Neuron (in vitro differentiated cells): ENCODE data around the gene PTPRR.

Source experiments
- H2AFZ ChIP-seq: one replicate; pipeline ENCODE4 v1.6.1; 2013; ENCODE audit warnings: low read depth, mild to moderate bottlenecking, inconsistent platforms, low read length, moderate library complexity
- H3K27me3 ChIP-seq: one replicate; pipeline ENCODE4 v1.6.1; 2013; ENCODE audit warnings: low read length; ENCODE audit not compliant: insufficient read depth
- H3K36me3 ChIP-seq: one replicate; pipeline ENCODE4 v1.6.1; 2013; ENCODE audit warnings: low read length; ENCODE audit not compliant: insufficient read depth
- H3K4me1 ChIP-seq: one replicate; pipeline ENCODE4 v1.6.1; 2013; ENCODE audit warnings: low read length; ENCODE audit not compliant: insufficient read depth
- H3K4me3 ChIP-seq: 2 replicates; pipeline ENCODE4 v1.5.1; 2013; ENCODE audit warnings: mild to moderate bottlenecking, low read length, moderate library complexity
- H3K9me3 ChIP-seq: one replicate; pipeline ENCODE4 v1.6.1; 2013; ENCODE audit warnings: low read length

The PTPRR gene

DNA sequence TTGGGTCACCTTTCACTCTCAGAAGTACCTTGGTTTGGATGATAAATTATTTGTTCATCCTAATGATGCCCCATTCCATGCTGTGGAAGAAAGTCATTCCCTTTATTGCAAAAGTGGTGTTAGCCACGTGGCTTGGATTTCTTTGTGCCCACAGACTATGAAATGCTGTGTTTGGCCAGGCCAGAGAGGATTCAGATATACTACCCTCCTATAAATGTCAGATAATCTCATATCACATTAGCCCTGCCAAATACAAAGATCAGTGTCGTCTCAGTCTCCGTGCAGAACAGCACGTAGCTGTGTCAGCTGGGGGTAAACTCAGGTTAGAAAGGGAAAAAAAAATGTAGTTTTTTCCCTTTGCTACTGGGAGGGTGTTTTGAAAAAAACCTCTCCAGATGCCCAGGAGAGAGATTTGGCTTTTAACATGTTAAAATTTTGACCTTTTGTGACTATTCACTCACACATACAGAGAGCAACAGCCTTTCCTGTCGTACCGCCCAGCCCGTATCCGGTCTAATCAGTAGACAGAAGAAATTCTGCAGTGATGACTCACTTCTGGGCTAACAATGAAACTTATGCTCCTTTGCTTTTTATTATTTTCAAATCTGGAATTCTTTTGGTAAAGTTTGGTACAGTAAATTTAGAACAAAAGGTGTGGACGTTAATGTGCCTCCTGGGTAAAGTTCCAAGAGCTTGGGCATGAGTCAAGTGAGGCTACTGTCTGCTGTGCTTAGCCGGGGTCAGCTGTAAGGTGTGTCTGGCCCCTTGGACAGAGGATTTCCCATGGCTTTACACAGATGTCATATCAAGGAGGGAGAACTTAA, 274.8 kb downstream of the PTPRR start:
- H3K27me3 ChIP-seq = no peaks in the 10 kb centered on the region
- H3K36me3 ChIP-seq = no peaks in the 10 kb centered on the region
- H2AFZ ChIP-seq = peak overlapping the region; percentile 89
- H3K4me1 ChIP-seq = peaks cover 10% of the 10 kb centered on the region
- peak overlapping the region; percentile 36 for H3K4me3 ChIP-seq
- no peaks in the 10 kb centered on the region for H3K9me3 ChIP-seq

DNA sequence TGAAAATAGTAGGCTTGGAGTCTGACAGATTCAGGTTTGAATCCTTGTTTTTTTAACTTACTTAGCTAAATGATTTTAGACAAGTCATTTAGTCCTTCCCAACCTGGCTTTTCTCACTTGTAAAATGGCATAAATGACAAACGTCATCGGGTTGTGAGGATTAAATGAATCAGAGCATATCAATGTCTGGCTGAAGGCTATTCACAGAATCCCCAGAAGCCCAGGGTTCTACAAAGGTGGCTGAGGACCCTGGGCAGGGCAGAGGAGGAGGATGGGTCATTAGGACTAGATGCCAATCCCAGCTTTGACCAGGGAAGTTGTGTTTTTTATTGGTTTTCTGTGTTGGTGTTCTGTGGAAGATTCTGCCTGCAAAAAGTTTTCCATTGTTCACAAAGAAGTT, 275.7 kb downstream of the PTPRR start:
- no peaks in the 10 kb centered on the region for H3K27me3 ChIP-seq
- H2AFZ ChIP-seq = no peak overlapping the region
- H3K4me1 ChIP-seq = peaks cover 10% of the 10 kb centered on the region
- no peak overlapping the region for H3K4me3 ChIP-seq
- H3K36me3 ChIP-seq = no peaks in the 10 kb centered on the region
- H3K9me3 ChIP-seq = no peaks in the 10 kb centered on the region

DNA sequence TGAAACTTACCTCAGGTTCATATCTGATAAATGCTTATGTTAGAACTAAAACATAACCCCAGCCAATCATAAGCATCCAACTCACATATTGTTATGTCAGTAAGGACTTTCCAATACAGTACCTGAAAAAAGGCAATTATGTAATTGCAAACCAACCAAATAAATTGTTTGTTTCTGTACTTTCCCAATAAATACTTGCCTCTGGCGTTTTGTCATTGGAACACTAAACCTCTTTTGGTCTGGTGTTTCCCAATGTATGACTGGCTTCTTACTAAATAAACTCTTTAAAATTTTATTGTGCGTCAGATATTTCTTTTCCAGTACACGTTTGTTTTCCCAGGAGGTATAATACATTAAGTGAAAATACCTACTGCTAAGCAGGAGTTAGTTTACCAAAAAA, 276.6 kb downstream of the PTPRR start:
- no peaks in the 10 kb centered on the region for H3K27me3 ChIP-seq

DNA sequence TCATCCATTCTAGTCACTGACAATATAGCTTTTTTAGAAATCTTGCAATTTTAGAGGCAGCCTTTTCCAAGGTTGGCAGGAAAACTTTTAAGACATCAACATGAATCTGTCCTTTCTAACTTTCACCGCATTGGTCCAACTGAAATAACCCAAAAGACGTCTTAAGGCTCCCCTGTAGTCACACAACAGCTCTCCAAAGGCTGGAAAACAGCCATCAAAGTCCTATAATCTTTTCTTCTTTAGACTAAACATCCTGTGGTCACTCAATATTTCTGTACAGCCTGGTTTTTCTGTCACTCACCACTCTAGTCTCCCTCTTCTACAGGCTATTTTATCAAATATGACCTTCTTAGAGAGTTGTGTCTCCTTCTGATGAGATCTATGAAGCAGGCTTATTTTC, 278.8 kb downstream of the PTPRR start:
- H3K36me3 ChIP-seq = no peaks in the 10 kb centered on the region
- peaks cover 10% of the 10 kb centered on the region for H3K4me1 ChIP-seq
- no peak overlapping the region for H3K4me3 ChIP-seq
- no peaks in the 10 kb centered on the region for H3K27me3 ChIP-seq
- no peaks in the 10 kb centered on the region for H3K9me3 ChIP-seq
- no peak overlapping the region for H2AFZ ChIP-seq

More for the DNA sequence above, 276.6 kb downstream of the PTPRR start:
- no peak overlapping the region for H3K4me3 ChIP-seq
- H3K9me3 ChIP-seq = no peaks in the 10 kb centered on the region
- H3K4me1 ChIP-seq = peaks cover 10% of the 10 kb centered on the region
- H3K36me3 ChIP-seq = no peaks in the 10 kb centered on the region
- H2AFZ ChIP-seq = no peak overlapping the region

DNA sequence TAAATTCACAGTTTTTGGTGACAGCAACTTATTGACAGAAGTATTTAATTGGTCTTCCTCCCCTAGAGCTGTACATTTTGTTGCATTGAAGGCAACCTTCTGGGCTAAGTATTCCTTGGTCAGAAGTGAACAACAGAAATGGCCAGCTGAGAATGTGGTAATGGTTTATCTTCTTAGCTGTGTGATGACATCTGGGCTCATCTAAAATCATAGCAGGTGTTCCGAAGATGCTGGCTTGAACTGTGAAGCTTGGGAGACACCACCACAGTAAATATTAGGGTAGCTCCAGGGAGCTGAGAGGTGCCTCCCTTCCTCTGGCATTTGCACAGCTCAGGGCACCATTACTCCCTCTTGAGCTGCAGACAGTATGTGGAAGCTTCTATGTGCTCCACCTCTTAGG, 279.6 kb downstream of the PTPRR start:
- Histone ChIP-seq H3K4me3 (no peak overlapping the region), H3K4me1 (peaks cover 3% of the 10 kb centered on the region), H3K36me3 (no peaks in the 10 kb centered on the region), H3K27me3 (no peaks in the 10 kb centered on the region), H3K9me3 (no peaks in the 10 kb centered on the region), H2AFZ (no peak overlapping the region)

DNA sequence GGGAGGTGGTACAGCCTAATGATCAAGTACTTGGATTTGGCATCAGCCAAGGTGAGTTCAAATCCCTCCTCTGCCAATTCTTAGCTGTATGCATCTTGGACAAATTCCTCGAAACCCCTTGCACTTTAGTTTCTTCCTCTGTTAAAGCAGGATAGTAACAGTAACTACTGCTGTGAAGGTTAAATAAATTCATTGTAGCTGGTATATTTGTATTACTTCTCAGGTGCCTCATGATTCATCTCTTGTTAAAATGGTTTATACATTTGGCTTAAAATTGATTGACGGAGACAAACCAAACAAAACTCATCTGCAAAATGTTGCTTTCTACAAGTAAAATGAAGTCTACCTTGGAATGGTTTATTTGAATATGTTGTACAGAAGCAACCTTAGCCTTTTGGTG, 281.0 kb downstream of the PTPRR start:
- Histone ChIP-seq H3K4me1 (no peaks in the 10 kb centered on the region), H3K9me3 (no peaks in the 10 kb centered on the region), H2AFZ (no peak overlapping the region), H3K4me3 (no peak overlapping the region), H3K36me3 (no peaks in the 10 kb centered on the region), H3K27me3 (no peaks in the 10 kb centered on the region)

DNA sequence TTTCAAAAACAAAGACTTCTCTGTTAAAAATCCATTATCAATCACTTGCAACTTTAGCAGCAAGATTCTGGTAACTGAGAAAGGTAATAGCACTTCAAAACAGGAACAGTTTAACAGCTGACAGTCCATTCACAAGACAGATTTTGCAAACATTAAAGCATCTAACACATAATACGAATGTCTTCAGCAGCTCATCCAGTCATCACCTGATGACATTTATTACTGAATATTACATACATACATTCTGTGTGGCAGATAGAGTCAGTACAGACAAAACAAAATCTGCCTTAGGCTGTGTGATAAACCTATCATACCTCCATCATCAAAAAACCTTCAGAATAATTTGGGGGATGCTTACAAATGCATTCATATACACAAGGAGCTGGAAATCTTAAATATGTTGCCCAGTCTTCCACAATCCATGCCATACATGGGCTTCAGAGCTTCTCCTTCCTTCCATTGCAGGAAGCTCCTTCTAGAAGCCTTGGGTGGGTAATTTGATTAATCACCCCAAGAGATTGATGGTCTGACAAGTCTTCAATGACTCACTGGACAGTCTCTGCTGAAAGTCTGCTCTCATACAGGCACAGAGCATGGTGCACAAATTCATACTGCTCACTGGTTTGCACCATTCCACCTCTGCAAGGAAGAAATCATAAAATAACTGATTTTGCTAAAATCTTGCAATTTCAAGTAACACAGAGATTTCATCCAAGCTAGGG, 281.7 kb downstream of the PTPRR start:
- H3K4me1 ChIP-seq = no peaks in the 10 kb centered on the region
- H3K9me3 ChIP-seq = no peaks in the 10 kb centered on the region
- no peaks in the 10 kb centered on the region for H3K27me3 ChIP-seq
- H2AFZ ChIP-seq = no peak overlapping the region
- no peak overlapping the region for H3K4me3 ChIP-seq
- no peaks in the 10 kb centered on the region for H3K36me3 ChIP-seq

DNA sequence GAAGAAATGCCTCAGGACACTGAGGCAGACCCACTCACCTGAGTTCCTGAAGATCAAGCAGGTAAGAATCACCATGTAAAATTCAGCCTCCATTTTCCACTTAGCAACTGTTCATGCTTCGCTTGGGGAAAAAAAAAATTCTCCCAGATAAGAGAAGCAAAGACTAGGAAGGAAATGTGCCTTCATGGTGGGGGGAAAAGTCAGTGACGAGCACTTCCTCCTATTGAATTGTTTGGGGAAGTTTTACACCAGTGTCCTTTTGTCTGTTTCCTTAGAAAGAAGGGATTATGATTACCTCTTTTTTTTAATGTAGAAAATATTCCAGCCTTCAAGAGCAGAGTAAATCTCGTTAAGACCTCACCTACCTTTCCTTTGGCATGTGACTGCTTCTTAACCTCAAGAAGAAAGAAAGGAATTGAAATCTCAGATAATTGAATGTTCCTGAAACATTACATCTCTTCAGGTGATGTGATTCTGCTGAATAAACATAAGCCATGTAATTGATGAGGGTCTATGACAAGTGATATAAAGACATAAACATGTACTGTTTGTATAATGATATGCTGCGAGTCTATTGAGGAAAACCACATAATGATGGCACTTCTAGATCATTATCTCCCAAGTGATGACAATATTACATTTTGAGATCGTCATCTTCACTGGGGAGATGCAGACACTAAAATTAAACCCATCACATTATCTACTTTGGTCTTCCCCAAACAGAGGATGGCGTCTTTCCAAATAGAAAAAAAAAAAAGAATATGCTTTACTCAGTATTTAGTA, 283.0 kb downstream of the PTPRR start, which contains the start of gene PTPRB:
Gene PTPRB (minus strand): TSS at position 127 of the 783 bp plus-strand sequence. CDS start 34 bp downstream, at position 93.
- Histone ChIP-seq H2AFZ (no peak within 1 kb of the TSS), H3K27me3 (no peaks in the 10 kb centered on the region), H3K4me3 (no peak within 1 kb of the TSS), H3K4me1 (no peaks in the 10 kb centered on the region), H3K9me3 (no peaks in the 10 kb centered on the region), H3K36me3 (no peaks in the 10 kb centered on the region)

DNA sequence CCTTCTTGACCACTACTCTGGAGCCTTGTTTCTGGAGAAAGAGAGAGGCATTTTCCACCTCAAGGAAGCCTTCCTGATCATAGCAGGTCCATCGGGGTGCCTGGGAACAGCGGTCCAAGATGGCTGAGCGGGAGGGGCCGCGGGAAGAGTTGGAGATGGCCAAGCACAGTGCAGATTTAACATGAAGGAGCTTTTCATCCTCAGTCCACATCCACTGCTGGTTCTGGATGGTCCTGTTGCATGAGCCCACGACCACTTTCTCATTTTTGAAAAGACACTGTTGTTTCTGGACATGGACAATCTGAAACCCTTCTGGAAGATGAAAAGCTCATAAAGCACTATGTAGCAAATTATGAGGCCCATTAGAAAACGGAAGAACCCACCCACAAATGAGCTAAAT, 284.8 kb downstream of the PTPRR start:
- H3K27me3 ChIP-seq = no peaks in the 10 kb centered on the region
- H3K4me3 ChIP-seq = no peak overlapping the region
- H3K4me1 ChIP-seq = no peaks in the 10 kb centered on the region
- no peaks in the 10 kb centered on the region for H3K9me3 ChIP-seq
- no peaks in the 10 kb centered on the region for H3K36me3 ChIP-seq
- no peak overlapping the region for H2AFZ ChIP-seq

DNA sequence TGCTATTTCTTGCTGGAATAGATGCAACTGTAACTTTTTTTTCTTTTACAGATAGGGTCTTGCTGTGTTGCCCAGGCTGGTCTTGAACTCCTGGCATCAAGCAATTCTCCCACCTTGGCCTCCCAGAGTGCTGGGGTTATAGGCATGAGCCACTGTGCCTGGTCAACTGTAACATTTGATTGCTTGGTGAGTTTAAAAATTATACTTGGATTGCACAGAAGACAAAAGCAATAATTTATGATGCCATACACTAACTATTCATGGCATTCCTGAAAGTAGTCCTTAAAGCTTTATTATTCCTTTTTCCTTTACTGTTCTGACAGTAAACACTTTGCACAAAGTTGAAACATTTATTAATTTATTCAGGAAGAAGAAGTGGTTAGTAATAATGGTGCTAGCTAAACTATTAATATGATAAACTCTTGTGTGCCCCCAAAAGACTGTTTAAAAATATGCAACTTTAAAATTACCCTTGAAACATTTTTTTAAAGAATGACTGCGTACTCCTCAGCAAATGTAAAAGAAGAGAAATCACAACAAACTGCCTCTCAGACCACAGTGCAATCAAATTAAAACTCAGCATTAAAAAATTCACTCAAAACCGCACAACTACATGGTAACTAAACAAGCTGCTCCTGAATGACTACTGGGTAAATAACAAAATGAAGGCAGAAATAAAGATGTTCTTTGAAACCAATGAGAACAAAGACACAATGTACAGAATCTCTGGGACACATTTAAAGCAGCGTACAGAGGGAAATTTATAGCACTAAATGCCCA, 291.6 kb downstream of the PTPRR start:
- no peaks in the 10 kb centered on the region for H3K9me3 ChIP-seq
- H3K27me3 ChIP-seq = no peaks in the 10 kb centered on the region
- H2AFZ ChIP-seq = no peak overlapping the region

DNA sequence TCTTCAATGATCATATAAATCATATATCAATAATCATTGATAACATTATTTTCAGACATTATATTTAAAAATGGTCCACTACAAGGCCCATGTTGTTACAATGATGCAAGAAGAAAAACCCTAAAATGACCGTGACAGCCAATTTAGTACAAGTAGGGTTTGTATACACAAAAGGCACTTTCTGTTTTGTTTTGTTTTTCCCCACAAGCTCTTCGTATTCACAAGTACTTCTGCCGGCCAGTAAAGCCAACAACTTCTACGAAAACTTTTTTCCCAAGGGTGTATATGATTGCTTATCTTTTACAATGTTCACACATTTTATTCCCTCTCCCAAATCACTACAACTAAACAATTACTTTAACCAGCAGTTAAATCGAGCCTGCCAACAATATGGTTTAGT, 292.9 kb downstream of the PTPRR start:
- no peak overlapping the region for H2AFZ ChIP-seq
- H3K27me3 ChIP-seq = no peaks in the 10 kb centered on the region
- no peaks in the 10 kb centered on the region for H3K9me3 ChIP-seq
- H3K4me3 ChIP-seq = no peak overlapping the region
- H3K4me1 ChIP-seq = no peaks in the 10 kb centered on the region
- H3K36me3 ChIP-seq = no peaks in the 10 kb centered on the region

More for the DNA sequence above, 291.6 kb downstream of the PTPRR start:
- H3K4me3 ChIP-seq = no peak overlapping the region
- no peaks in the 10 kb centered on the region for H3K4me1 ChIP-seq
- H3K36me3 ChIP-seq = no peaks in the 10 kb centered on the region

DNA sequence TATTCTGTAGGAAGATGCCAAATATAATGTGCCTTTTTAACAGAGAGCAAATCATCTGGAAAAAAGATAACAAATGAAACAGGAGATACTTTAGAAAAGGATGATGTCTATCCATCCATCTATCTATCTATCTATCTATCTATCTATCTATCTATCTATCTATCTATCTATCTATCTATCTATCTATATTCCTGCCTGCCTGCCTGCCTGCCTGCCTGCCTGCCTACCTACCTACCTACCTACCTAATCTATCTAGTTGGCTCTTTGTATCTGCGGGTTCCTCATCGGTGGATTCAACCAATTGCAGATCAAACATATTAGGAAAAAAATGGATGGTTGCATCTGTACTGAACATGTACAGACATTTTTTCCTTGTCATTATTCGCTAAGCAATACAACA, 294.4 kb downstream of the PTPRR start:
- H3K9me3 ChIP-seq = no peaks in the 10 kb centered on the region
- H3K4me3 ChIP-seq = no peak overlapping the region
- no peaks in the 10 kb centered on the region for H3K4me1 ChIP-seq

More for the DNA sequence above, 294.4 kb downstream of the PTPRR start:
- H2AFZ ChIP-seq = no peak overlapping the region
- no peaks in the 10 kb centered on the region for H3K27me3 ChIP-seq
- H3K36me3 ChIP-seq = no peaks in the 10 kb centered on the region
